HCT116 (cell line): ENCODE results near the gene TCFL5. TPM values are rescaled to one million over a fixed set of nuclear protein-coding genes. Genes with fewer than 3 reads are reported as not detected.

Experiments
- ATAC-seq: fragments of 200-7000 bp; cut with Tn5 transposase; 2 replicates; pipeline ENCODE4 v1.9.1; 2020; ENCODE audit warnings: mild to moderate bottlenecking, moderate library complexity
- BruUV-seq: library from RNA; stranded (reverse); fragments of 400-500 nt; replicated peaks from 2 replicates; lab custom pipeline; 2021; lab: Mats Ljungman, UMichigan
- CTCF ChIA-PET: fragments of 300-600 bp; sonication (Branson Sonifier 250); formaldehyde crosslinking; loops from one replicate; lab custom pipeline; 2021; ENCODE audit warnings: antibody characterized with exemption; lab: Charles Lee
- POLR2A ChIA-PET: fragments of 300-600, 350-600 bp; sonication (Branson Sonifier 250); formaldehyde crosslinking; loops from one replicate; lab custom pipeline; 2021; ENCODE audit warnings: antibody characterized with exemption; lab: Charles Lee
- RAD21 ChIA-PET, 2 experiments: fragments of 300-600 bp; sonication (Branson Sonifier 250); formaldehyde crosslinking; loops; one replicate each; lab custom pipeline; 2023; ENCODE audit warnings: low total read pairs in 2 of 2; ENCODE audit not compliant: uncharacterized antibody in 2 of 2, unreplicated experiment in 2 of 2, low non-redundant PET in 1 of 2; lab: Charles Lee
- DNase-seq: peaks from one replicate; pipeline ENCODE4 v3.0.0-alpha.2; 2010; ENCODE audit warnings: low read depth, low spot score
- H2AFZ ChIP-seq: fragments of 200-600 bp; shearing (Covaris generic), sonication (generic); 2 replicates; pipeline ENCODE4 v1.6.1; 2017; ENCODE audit warnings: low read depth, mixed run types, mixed read lengths, antibody characterized with exemption, low read length; ENCODE audit not compliant: poor library complexity, severe bottlenecking
- H3K27ac ChIP-seq: 2 replicates; pipeline ENCODE4 v1.5.1; 2012; ENCODE audit warnings: low read depth, low read length
- H3K27me3 ChIP-seq: fragments of 200-600 bp; sonication (generic); 2 replicates; pipeline ENCODE4 v1.6.1; 2016; ENCODE audit warnings: mixed run types, low read length, mixed read lengths; ENCODE audit not compliant: insufficient read depth
- H3K36me3 ChIP-seq, 2 experiments: fragments of 200-500 bp in 1 of 2; fragments of 200-600 bp in 1 of 2; sonication (Bioruptor generic) in 1 of 2; sonication (generic) in 1 of 2; 2 replicates each; pipeline versions ENCODE4 v1.5.1 to v1.6.1; 2014 to 2016; ENCODE audit warnings: low read length in 2 of 2, inconsistent platforms in 1 of 2, mixed read lengths in 1 of 2, mixed run types in 1 of 2; ENCODE audit not compliant: insufficient read depth in 2 of 2, control insufficient read depth in 1 of 2
- H3K4me1 ChIP-seq, 2 experiments: fragments of 200-600 bp in 1 of 2; sonication (generic) in 1 of 2; 2 replicates each; pipeline versions ENCODE4 v1.5.1 to v1.6.1; 2012 to 2017; ENCODE audit warnings: low read length in 2 of 2, inconsistent platforms in 1 of 2, mild to moderate bottlenecking in 1 of 2, mixed read lengths in 1 of 2, mixed run types in 1 of 2, moderate library complexity in 1 of 2; ENCODE audit not compliant: insufficient read depth in 2 of 2, control insufficient read depth in 1 of 2
- H3K4me2 ChIP-seq: fragments of 200-600 bp; sonication (generic); 2 replicates; pipeline ENCODE4 v1.6.1; 2017; ENCODE audit warnings: mixed run types, low read length, mixed read lengths
- H3K4me3 ChIP-seq, 2 experiments: fragments of 200-600 bp in 1 of 2; sonication (generic) in 1 of 2; replicated peaks in 1 of 2; 2 replicates each; pipeline ENCODE4 v1.5.1; 2011 to 2016; ENCODE audit warnings: low read length in 2 of 2, control low read depth in 1 of 2, low read depth in 1 of 2, mild to moderate bottlenecking in 1 of 2, mixed read lengths in 1 of 2, mixed run types in 1 of 2
- H3K79me2 ChIP-seq: fragments of 200-600 bp; sonication (generic); 2 replicates; pipeline ENCODE4 v1.6.1; 2017; ENCODE audit warnings: mild to moderate bottlenecking, mixed run types, low read length, moderate library complexity, mixed read lengths; ENCODE audit not compliant: insufficient read depth
- H3K9ac ChIP-seq: fragments of 200-600 bp; sonication (generic); 2 replicates; pipeline ENCODE4 v1.6.1; 2016; ENCODE audit warnings: low read length, mixed read lengths
- H3K9me2 ChIP-seq: fragments of 200-600 bp; sonication (generic), shearing (Covaris generic); 2 replicates; pipeline ENCODE4 v1.6.1; 2017; ENCODE audit warnings: mixed run types, mild to moderate bottlenecking, moderate library complexity; ENCODE audit not compliant: insufficient read depth
- H3K9me3 ChIP-seq, 2 experiments: fragments of 200-500 bp in 1 of 2; fragments of 200-600 bp in 1 of 2; sonication (Bioruptor generic) in 1 of 2; sonication (generic) in 1 of 2; 2 replicates each; pipeline ENCODE4 v1.6.1; 2014 to 2017; ENCODE audit warnings: low read length in 2 of 2, mixed read lengths in 2 of 2, inconsistent platforms in 1 of 2, low read depth in 1 of 2, mild to moderate bottlenecking in 1 of 2, mixed run types in 1 of 2, moderate library complexity in 1 of 2; ENCODE audit not compliant: control insufficient read depth in 1 of 2, insufficient read depth in 1 of 2
- H4K20me1 ChIP-seq: fragments of 200-600 bp; sonication (generic), shearing (Covaris generic); 2 replicates; pipeline ENCODE4 v1.6.1; 2017; ENCODE audit warnings: mixed run types, mild to moderate bottlenecking, moderate library complexity; ENCODE audit not compliant: insufficient read depth
- CBX3 ChIP-seq: IDR thresholded peaks from 2 replicates; pipeline ENCODE4 v1.6.1; 2012; ENCODE audit warnings: low read depth
- EGR1 ChIP-seq: IDR thresholded peaks from 2 replicates; pipeline ENCODE4 v1.6.1; 2012; ENCODE audit warnings: low read depth
- EZH2phosphoT487 ChIP-seq: fragments of 200-600 bp; IDR thresholded peaks from 2 replicates; pipeline ENCODE4 v1.6.1; 2018; ENCODE audit warnings: antibody characterized with exemption, borderline replicate concordance
- FOSL1 ChIP-seq: IDR thresholded peaks from 2 replicates; pipeline ENCODE4 v1.6.1; 2012; ENCODE audit warnings: low read depth
- JUND ChIP-seq: IDR thresholded peaks from 2 replicates; pipeline ENCODE4 v1.6.1; 2012
- SIN3A ChIP-seq: IDR thresholded peaks from 2 replicates; pipeline ENCODE4 v1.6.1; 2012; ENCODE audit warnings: low read depth
- ZNF274 ChIP-seq: fragments of 200-500 bp; sonication (Bioruptor generic); IDR thresholded peaks from 2 replicates; pipeline ENCODE4 v1.6.1; 2014; ENCODE audit warnings: mild to moderate bottlenecking, low read depth, low read length, inconsistent platforms
- intact Hi-C: fragments of 100-400 bp; cut with micrococcal nuclease; formaldehyde crosslinking; loops from 2 replicates; pipeline ENCODE4 v1.10.0; 2022
- total RNA-seq: library from RNA; stranded (reverse); gene quantifications from one replicate; pipeline ENCODE4 v1.2.1, GENCODE V29; 2021; ENCODE audit not compliant: unreplicated experiment
- TF ChIP-seq, protein P1 (sequence below), 3 experiments: fragments of 200-600 bp in 1 of 3; sonication (generic) in 1 of 3; IDR thresholded peaks in 2 of 3; conservative IDR thresholded peaks in 1 of 3; 2 replicates each; pipeline ENCODE4 v1.5.1; 2012 to 2017; ENCODE audit warnings: low read depth in 2 of 3, low read length in 2 of 3, antibody characterized with exemption in 1 of 3, borderline replicate concordance in 1 of 3, control low read depth in 1 of 3, mild to moderate bottlenecking in 1 of 3, mixed read lengths in 1 of 3, mixed run types in 1 of 3, moderate library complexity in 1 of 3; ENCODE audit not compliant: insufficient read depth in 1 of 3
- TF ChIP-seq, protein P2 (sequence below): IDR thresholded peaks from 2 replicates; pipeline ENCODE4 v1.6.1; 2012; ENCODE audit warnings: low read depth
- TF ChIP-seq, protein P3 (sequence below): IDR thresholded peaks from 2 replicates; pipeline ENCODE4 v1.6.1; 2011; ENCODE audit warnings: mild to moderate bottlenecking, low read length, moderate library complexity; ENCODE audit not compliant: insufficient replicate concordance; ENCODE audit errors: extremely low read depth

The TCFL5 gene
- total RNA-seq, 1 experiment from 2014 or later, result 20.4 TPM

DNA sequence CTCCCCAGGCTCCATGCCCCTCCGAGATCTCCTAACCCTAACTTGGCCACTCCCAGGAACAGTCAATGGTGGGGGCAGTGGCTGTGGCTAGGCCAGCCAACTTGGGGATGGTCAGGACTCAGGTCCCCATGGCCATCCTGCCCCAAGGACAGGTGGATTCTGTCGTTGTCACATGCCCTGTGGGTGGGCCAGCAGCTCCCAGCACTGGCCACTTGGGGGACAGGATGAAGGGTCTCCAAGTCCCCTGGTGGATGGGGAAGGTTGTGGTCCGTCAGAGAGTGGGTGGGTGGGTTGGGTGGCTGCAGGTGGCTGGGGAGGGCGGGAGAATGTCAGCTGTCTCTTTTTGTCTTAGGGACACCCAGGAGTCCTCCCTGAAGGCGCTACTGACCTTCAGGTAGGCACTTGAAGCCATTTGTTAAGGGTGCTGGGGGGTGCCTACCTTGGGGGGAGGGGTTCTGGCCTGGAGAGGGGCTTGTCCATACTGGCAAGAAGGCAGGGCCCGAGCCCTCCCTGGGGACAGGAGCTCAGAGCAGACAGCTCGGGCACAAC is 39.3 kb downstream of the TCFL5 start:
- CTCF ChIA-PET, result interaction anchor here (0.6 to 1.8 kb wide), 17 partner anchors 8 to 189 kb away, joined by 3 to 9 read pairs (median 4); partner anchors contain the start of genes MRGBP and TCFL5
- no peaks in the 10 kb centered on the region for H3K36me3 ChIP-seq
- H3K4me1 ChIP-seq, result peaks cover 56 to 65% of the 10 kb centered on the region in 2 experiments
- H3K4me3 ChIP-seq, result no peak overlapping the region
- no peak overlapping the region for H2AFZ ChIP-seq
- POLR2A ChIA-PET, result interaction anchor here (0.6 to 1.4 kb wide), 3 partner anchors 28 to 53 kb away, joined by 3 to 4 read pairs (median 3); partner anchors contain the start of gene TCFL5
- no peaks in the 10 kb centered on the region for H3K9me2 ChIP-seq
- DNase-seq (no peak), ATAC-seq (no peak)
- intact Hi-C loops, result loop anchor here (2.0 kb wide), 1 partner anchor 186 kb away; no protein-coding TSS in a partner anchor
- H3K79me2 ChIP-seq, result no peaks in the 10 kb centered on the region
- H3K4me2 ChIP-seq, result peak overlapping the region; percentile 38
- TF ChIP-seq EZH2phosphoT487, result no peak
- TF ChIP-seq, protein P1, sequence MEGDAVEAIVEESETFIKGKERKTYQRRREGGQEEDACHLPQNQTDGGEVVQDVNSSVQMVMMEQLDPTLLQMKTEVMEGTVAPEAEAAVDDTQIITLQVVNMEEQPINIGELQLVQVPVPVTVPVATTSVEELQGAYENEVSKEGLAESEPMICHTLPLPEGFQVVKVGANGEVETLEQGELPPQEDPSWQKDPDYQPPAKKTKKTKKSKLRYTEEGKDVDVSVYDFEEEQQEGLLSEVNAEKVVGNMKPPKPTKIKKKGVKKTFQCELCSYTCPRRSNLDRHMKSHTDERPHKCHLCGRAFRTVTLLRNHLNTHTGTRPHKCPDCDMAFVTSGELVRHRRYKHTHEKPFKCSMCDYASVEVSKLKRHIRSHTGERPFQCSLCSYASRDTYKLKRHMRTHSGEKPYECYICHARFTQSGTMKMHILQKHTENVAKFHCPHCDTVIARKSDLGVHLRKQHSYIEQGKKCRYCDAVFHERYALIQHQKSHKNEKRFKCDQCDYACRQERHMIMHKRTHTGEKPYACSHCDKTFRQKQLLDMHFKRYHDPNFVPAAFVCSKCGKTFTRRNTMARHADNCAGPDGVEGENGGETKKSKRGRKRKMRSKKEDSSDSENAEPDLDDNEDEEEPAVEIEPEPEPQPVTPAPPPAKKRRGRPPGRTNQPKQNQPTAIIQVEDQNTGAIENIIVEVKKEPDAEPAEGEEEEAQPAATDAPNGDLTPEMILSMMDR (IDR thresholded peaks at IDR 0.05 in 2 of 3, conservative IDR thresholded peaks at IDR 0.05 in 1 of 3; ENCODE audit: borderline replicate concordance in 1 of 3, insufficient read depth in 1 of 3, low read depth in 2 of 3, low read length in 2 of 3), result peak in 1 of 3 experiments; percentile 20; a peak in 1 of 6 replicates
- H3K9me3 ChIP-seq, result no peaks in the 10 kb centered on the region
- no peaks in the 10 kb centered on the region for H4K20me1 ChIP-seq
- peak overlapping the region; percentile 51 for H3K27ac ChIP-seq
- peak overlapping the region; percentile 32; the same call in 1 of the 2 replicates for H3K9ac ChIP-seq
- BruUV-seq, result no TSS peak
- no peaks in the 10 kb centered on the region for H3K27me3 ChIP-seq
- RAD21 ChIA-PET, result interaction anchor here (0.6 to 1.0 kb wide), 5 partner anchors 10 to 545 kb away, joined by 3 to 8 read pairs (median 3); no protein-coding TSS in a partner anchor

- H3K9me2 ChIP-seq, result no peaks in the 10 kb centered on the region
- intact Hi-C loops, result loop anchor here (2.0 kb wide), 1 partner anchor 187 kb away; no protein-coding TSS in a partner anchor
- no peak for TF ChIP-seq CBX3
- TF ChIP-seq SIN3A, result no peak
- no peak for TF ChIP-seq ZNF274
- no peak for TF ChIP-seq JUND
- TF ChIP-seq, protein P2, sequence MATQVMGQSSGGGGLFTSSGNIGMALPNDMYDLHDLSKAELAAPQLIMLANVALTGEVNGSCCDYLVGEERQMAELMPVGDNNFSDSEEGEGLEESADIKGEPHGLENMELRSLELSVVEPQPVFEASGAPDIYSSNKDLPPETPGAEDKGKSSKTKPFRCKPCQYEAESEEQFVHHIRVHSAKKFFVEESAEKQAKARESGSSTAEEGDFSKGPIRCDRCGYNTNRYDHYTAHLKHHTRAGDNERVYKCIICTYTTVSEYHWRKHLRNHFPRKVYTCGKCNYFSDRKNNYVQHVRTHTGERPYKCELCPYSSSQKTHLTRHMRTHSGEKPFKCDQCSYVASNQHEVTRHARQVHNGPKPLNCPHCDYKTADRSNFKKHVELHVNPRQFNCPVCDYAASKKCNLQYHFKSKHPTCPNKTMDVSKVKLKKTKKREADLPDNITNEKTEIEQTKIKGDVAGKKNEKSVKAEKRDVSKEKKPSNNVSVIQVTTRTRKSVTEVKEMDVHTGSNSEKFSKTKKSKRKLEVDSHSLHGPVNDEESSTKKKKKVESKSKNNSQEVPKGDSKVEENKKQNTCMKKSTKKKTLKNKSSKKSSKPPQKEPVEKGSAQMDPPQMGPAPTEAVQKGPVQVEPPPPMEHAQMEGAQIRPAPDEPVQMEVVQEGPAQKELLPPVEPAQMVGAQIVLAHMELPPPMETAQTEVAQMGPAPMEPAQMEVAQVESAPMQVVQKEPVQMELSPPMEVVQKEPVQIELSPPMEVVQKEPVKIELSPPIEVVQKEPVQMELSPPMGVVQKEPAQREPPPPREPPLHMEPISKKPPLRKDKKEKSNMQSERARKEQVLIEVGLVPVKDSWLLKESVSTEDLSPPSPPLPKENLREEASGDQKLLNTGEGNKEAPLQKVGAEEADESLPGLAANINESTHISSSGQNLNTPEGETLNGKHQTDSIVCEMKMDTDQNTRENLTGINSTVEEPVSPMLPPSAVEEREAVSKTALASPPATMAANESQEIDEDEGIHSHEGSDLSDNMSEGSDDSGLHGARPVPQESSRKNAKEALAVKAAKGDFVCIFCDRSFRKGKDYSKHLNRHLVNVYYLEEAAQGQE, result no peak
- no peak for TF ChIP-seq EGR1
- TF ChIP-seq FOSL1, result no peak
- TF ChIP-seq, protein P3, sequence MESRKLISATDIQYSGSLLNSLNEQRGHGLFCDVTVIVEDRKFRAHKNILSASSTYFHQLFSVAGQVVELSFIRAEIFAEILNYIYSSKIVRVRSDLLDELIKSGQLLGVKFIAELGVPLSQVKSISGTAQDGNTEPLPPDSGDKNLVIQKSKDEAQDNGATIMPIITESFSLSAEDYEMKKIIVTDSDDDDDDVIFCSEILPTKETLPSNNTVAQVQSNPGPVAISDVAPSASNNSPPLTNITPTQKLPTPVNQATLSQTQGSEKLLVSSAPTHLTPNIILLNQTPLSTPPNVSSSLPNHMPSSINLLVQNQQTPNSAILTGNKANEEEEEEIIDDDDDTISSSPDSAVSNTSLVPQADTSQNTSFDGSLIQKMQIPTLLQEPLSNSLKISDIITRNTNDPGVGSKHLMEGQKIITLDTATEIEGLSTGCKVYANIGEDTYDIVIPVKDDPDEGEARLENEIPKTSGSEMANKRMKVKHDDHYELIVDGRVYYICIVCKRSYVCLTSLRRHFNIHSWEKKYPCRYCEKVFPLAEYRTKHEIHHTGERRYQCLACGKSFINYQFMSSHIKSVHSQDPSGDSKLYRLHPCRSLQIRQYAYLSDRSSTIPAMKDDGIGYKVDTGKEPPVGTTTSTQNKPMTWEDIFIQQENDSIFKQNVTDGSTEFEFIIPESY, result no peak
These were observed 39.9 kb downstream of the TCFL5 start for GRCh38 chr20:62821726-62822210.

More at GRCh38 chr20:62821726-62822210, 39.9 kb downstream of the TCFL5 start:
- no peak for DNase-seq
- Histone ChIP-seq H4K20me1 (no peaks in the 10 kb centered on the region), H3K9me3 (no peaks in the 10 kb centered on the region), H3K4me3 (no peak overlapping the region), H3K4me2 (no peak overlapping the region), H3K27ac (peak overlapping the region; percentile 9; the same call in 1 of the 2 replicates), H3K27me3 (no peaks in the 10 kb centered on the region), H3K36me3 (no peaks in the 10 kb centered on the region), H3K79me2 (no peaks in the 10 kb centered on the region), H3K9ac (no peak overlapping the region), H3K4me1 (peaks cover 56 to 68% of the 10 kb centered on the region in 2 experiments), H2AFZ (no peak overlapping the region)
- RAD21 ChIA-PET, result no interaction called here
- ATAC-seq, result no peak
- POLR2A ChIA-PET, result interaction anchor here (1.4 kb wide), 1 partner anchor 28 kb away, joined by 4 read pairs; no protein-coding TSS in a partner anchor
- no TSS peak for BruUV-seq
- CTCF ChIA-PET, result interaction anchor here (1.2 to 1.8 kb wide), 6 partner anchors 11 to 187 kb away, joined by 4 to 9 read pairs (median 6); no protein-coding TSS in a partner anchor
